Measurements from ENCODE around the gene SLC12A3. TPM values are rescaled to one million over a fixed set of nuclear protein-coding genes. Genes with fewer than 3 reads are reported as not detected.
A peak's percentile ranks its signal among the peaks of the same experiment; 100 is the strongest.

Gene SLC12A3
- total RNA-seq, 1 experiment from 2014 or later, result not detected

- DNase-seq (ENCODE audit: low read depth), result no peak
Measured at GRCh38 chr16:56847173-56847910, 17.7 kb upstream of the SLC12A3 start.

- DNase-seq (ENCODE audit: low read depth), result peak; percentile 88
Measured at GRCh38 chr16:56848029-56848936, 16.7 kb upstream of the SLC12A3 start.

GRCh38 chr16:56848955-56849689 is 15.9 kb upstream of the SLC12A3 start:
- peak; percentile 85 for DNase-seq (ENCODE audit: low read depth)

- DNase-seq (ENCODE audit: low read depth), result no peak
Measured at GRCh38 chr16:56849690-56850680, 15.0 kb upstream of the SLC12A3 start.

GRCh38 chr16:56851671-56852400 is 13.2 kb upstream of the SLC12A3 start:
- no peak for DNase-seq (ENCODE audit: low read depth)

- no peak for DNase-seq (ENCODE audit: low read depth)
Measured at GRCh38 chr16:56852401-56852730, 12.6 kb upstream of the SLC12A3 start.

- DNase-seq (ENCODE audit: low read depth), result no peak
Measured at GRCh38 chr16:56852968-56853367, 12.0 kb upstream of the SLC12A3 start.

- no peak for DNase-seq (ENCODE audit: low read depth)
Measured at GRCh38 chr16:56855201-56855600, 9.8 kb upstream of the SLC12A3 start.

- no peak for DNase-seq (ENCODE audit: low read depth)
Measured at GRCh38 chr16:56855946-56856345, 9.1 kb upstream of the SLC12A3 start.

- no peak for DNase-seq (ENCODE audit: low read depth)
Measured at GRCh38 chr16:56856876-56857447, 8.0 kb upstream of the SLC12A3 start.

- no peak for DNase-seq (ENCODE audit: low read depth)
Measured at GRCh38 chr16:56858374-56858773, 6.6 kb upstream of the SLC12A3 start.

GRCh38 chr16:56859636-56860035 is 5.4 kb upstream of the SLC12A3 start:
- no peak for DNase-seq (ENCODE audit: low read depth)

- no peak for DNase-seq (ENCODE audit: low read depth)
Measured at GRCh38 chr16:56860226-56861020, 4.6 kb upstream of the SLC12A3 start.

GRCh38 chr16:56861092-56861610 is 3.9 kb upstream of the SLC12A3 start:
- DNase-seq (ENCODE audit: low read depth), result no peak

GRCh38 chr16:56861756-56862155 is 3.3 kb upstream of the SLC12A3 start:
- no peak for DNase-seq (ENCODE audit: low read depth)

- DNase-seq (ENCODE audit: low read depth), result no peak
Measured at GRCh38 chr16:56862776-56863175, 2.2 kb upstream of the SLC12A3 start.

- no peak for DNase-seq (ENCODE audit: low read depth)
Measured at GRCh38 chr16:56865394-56866062, 521 bp downstream of the SLC12A3 start.

Measured in HT1080 (cell line).